Measurements from ENCODE around the gene ZNF793. TPM values are rescaled to one million over a fixed set of nuclear protein-coding genes. Genes with fewer than 3 reads are reported as not detected.
A peak's percentile ranks its signal among the peaks of the same experiment; 100 is the strongest.

Gene ZNF793
- total and polyA plus RNA-seq, 9 of the 15 experiments (the other 6 are each of a cell fraction or from before 2014, with no cell fraction given) = 0.02 to 0.04 (median 0.03) TPM; not detected in 6

- Histone ChIP-seq H3K36me3 (ENCODE audit: control insufficient read depth, insufficient read depth, low read length) (peaks cover 7% of the 10 kb centered on the region; the same call in 1 of the 3 replicates), H3K4me2 (ENCODE audit: insufficient read depth, low read length) (peak overlapping the region; percentile 85), H3K4me3 (peak overlapping the region; percentile 61), H3K9me3 (replicated peaks; ENCODE audit: control insufficient read depth, insufficient read depth, low read depth, low read length) (peaks cover 3% of the 10 kb centered on the region; the same call in 1 of the 2 replicates), H3K4me1 (replicated peaks in 1 of 2; ENCODE audit: control insufficient read depth in 2 of 2, insufficient read depth in 2 of 2, low read length in 2 of 2) (peaks cover 0 to 10% of the 10 kb centered on the region in 2 experiments; a peak in 2 of 5 replicates), H4K20me1 (replicated peaks; ENCODE audit: control insufficient read depth, insufficient read depth, low read length) (no peaks in the 10 kb centered on the region), H3K9ac (ENCODE audit: insufficient read depth in 1 of 2, low read depth in 2 of 2, low read length in 2 of 2) (peak overlapping the region; percentile 73 to 94), H2AFZ (ENCODE audit: low read depth, low read length) (peak overlapping the region; percentile 90), H3K27me3 (ENCODE audit: control insufficient read depth in 2 of 2, insufficient read depth in 2 of 2, low read length in 2 of 2) (no peaks in the 10 kb centered on the region), H3K27ac (ENCODE audit: extremely low read depth, low read depth, low read length) (peak overlapping the region; percentile 82; the same call in 2 of the 3 replicates), H3K9me1 (ENCODE audit: control insufficient read depth, insufficient read depth, low read length) (no peaks in the 10 kb centered on the region), H3K79me2 (ENCODE audit: control insufficient read depth, insufficient read depth, low read length) (no peaks in the 10 kb centered on the region; the same call in 2 of the 3 replicates)
- WGBS (ENCODE audit: insufficient coverage, low coverage, missing lambda C conversion rate) = 10% methylated on average over 24 of the region's 25 CpGs
- intact Hi-C loops (cut with micrococcal nuclease) (no loop called here), in situ Hi-C loops (cut with MboI) (no loop called here)
- FAIRE-seq (no peak), DNase-seq (ENCODE audit: extremely low read depth in 1 of 4, low spot score in 3 of 4) (no peak), ATAC-seq (no peak)
- ChIA-PET POLR2A (no interaction called here), CTCF (ENCODE audit: low intra/inter-chr PET ratio) (no interaction called here)
- TSS peak; percentile 48 for BruUV-seq (replicated peaks)
- no peak for TF ChIP-seq HCFC1 (IDR thresholded peaks at IDR 0.05; ENCODE audit: low read depth, low read length)
- TF ChIP-seq FOSL1 (tag; conservative IDR thresholded peaks at IDR 0.05) = no peak
- TF ChIP-seq MTA1 (IDR thresholded peaks at IDR 0.05; ENCODE audit: borderline replicate concordance) = no peak
- TF ChIP-seq ZNF384 (IDR thresholded peaks at IDR 0.05; ENCODE audit: low read depth, low read length) = no peak
- TF ChIP-seq ZC3H11A (IDR thresholded peaks at IDR 0.05; ENCODE audit: low read depth, low read length) = no peak
- no peak for TF ChIP-seq AFF4 (CRISPR knock-in tag; IDR thresholded peaks at IDR 0.05)
- no peak for TF ChIP-seq IRF2 (CRISPR knock-in tag; IDR thresholded peaks at IDR 0.05)
- TF ChIP-seq, protein P1, sequence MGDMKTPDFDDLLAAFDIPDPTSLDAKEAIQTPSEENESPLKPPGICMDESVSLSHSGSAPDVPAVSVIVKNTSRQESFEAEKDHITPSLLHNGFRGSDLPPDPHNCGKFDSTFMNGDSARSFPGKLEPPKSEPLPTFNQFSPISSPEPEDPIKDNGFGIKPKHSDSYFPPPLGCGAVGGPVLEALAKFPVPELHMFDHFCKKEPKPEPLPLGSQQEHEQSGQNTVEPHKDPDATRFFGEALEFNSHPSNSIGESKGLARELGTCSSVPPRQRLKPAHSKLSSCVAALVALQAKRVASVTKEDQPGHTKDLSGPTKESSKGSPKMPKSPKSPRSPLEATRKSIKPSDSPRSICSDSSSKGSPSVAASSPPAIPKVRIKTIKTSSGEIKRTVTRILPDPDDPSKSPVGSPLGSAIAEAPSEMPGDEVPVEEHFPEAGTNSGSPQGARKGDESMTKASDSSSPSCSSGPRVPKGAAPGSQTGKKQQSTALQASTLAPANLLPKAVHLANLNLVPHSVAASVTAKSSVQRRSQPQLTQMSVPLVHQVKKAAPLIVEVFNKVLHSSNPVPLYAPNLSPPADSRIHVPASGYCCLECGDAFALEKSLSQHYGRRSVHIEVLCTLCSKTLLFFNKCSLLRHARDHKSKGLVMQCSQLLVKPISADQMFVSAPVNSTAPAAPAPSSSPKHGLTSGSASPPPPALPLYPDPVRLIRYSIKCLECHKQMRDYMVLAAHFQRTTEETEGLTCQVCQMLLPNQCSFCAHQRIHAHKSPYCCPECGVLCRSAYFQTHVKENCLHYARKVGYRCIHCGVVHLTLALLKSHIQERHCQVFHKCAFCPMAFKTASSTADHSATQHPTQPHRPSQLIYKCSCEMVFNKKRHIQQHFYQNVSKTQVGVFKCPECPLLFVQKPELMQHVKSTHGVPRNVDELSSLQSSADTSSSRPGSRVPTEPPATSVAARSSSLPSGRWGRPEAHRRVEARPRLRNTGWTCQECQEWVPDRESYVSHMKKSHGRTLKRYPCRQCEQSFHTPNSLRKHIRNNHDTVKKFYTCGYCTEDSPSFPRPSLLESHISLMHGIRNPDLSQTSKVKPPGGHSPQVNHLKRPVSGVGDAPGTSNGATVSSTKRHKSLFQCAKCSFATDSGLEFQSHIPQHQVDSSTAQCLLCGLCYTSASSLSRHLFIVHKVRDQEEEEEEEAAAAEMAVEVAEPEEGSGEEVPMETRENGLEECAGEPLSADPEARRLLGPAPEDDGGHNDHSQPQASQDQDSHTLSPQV (IDR thresholded peaks at IDR 0.05) = no peak
- TF ChIP-seq MCM2 (IDR thresholded peaks at IDR 0.05; ENCODE audit: low read depth) = no peak
- TF ChIP-seq ELF2 (CRISPR knock-in tag; IDR thresholded peaks at IDR 0.05) = no peak
- TF ChIP-seq, protein P2, sequence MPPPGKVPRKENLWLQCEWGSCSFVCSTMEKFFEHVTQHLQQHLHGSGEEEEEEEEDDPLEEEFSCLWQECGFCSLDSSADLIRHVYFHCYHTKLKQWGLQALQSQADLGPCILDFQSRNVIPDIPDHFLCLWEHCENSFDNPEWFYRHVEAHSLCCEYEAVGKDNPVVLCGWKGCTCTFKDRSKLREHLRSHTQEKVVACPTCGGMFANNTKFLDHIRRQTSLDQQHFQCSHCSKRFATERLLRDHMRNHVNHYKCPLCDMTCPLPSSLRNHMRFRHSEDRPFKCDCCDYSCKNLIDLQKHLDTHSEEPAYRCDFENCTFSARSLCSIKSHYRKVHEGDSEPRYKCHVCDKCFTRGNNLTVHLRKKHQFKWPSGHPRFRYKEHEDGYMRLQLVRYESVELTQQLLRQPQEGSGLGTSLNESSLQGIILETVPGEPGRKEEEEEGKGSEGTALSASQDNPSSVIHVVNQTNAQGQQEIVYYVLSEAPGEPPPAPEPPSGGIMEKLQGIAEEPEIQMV (tag; conservative IDR thresholded peaks at IDR 0.05; ENCODE audit: low read depth) = no peak
- no peak for TF ChIP-seq SMARCA5 (IDR thresholded peaks at IDR 0.05)
Observed at GRCh38 chr19:37466277-37466797, 40.4 kb upstream of the ZNF793 start.

Measured in K562 (cell line).